Activated CD4-positive, alpha-beta T cell treated with anti-CD3 and anti-CD28 coated beads for 48 hours (primary cell): ENCODE measurements around the gene FKBP8.
"Not testable (repeated sequence)": the region's sequence is repeated elsewhere in the genome, so short reads cannot be mapped to it uniquely, and the experiment has no call there.

ENCODE experiments used
- DNase-seq: peaks from one replicate; pipeline ENCODE4 v3.0.0-alpha.2; 2020

The FKBP8 gene

GRCh38 chr19:18558202-18558555 is 14.8 kb upstream of the FKBP8 start:
- DNase-seq = no peak

- peak; percentile 99 for DNase-seq
Observed at GRCh38 chr19:18557411-18558201, 14.2 kb upstream of the FKBP8 start, which contains the start of gene KXD1. KXD1 (plus strand) TSS chr19:18557870; CDS start chr19:18562057, 4,187 bp downstream.

GRCh38 chr19:18551631-18552030 is 8.3 kb upstream of the FKBP8 start:
- DNase-seq = no peak

DNA sequence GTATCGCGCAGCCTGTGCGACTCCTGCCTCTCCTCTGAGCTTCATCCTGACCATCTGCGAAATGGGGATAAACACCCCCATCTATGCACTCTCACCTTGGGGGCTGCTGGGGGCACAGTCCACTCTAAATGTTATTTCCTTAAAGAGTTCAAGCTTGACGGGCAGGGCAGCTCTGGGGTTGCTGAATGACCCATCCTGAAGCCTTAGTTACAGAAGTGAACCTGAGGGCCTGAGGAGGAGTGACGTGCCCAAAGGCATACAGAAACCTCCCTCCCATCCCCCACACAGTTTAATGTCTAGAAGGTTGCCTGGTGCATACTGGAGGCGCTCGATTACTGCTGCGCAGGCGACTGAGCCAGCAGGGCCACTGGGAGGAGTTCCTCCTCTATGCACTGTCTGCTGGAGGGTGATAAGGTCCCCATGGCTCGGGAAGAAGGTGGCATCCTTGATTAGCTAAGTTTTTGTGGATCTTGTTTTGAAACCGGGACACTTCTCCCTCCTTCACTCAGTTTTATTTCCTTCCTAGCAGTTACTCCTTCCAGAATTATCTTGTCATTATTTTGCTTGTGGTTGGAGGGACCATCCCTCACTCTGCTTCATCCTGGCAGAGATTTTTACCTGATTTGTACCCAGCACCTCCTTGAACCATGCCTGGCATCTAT is 572 bp upstream of the FKBP8 start:
- DNase-seq = peak; percentile 86

DNA sequence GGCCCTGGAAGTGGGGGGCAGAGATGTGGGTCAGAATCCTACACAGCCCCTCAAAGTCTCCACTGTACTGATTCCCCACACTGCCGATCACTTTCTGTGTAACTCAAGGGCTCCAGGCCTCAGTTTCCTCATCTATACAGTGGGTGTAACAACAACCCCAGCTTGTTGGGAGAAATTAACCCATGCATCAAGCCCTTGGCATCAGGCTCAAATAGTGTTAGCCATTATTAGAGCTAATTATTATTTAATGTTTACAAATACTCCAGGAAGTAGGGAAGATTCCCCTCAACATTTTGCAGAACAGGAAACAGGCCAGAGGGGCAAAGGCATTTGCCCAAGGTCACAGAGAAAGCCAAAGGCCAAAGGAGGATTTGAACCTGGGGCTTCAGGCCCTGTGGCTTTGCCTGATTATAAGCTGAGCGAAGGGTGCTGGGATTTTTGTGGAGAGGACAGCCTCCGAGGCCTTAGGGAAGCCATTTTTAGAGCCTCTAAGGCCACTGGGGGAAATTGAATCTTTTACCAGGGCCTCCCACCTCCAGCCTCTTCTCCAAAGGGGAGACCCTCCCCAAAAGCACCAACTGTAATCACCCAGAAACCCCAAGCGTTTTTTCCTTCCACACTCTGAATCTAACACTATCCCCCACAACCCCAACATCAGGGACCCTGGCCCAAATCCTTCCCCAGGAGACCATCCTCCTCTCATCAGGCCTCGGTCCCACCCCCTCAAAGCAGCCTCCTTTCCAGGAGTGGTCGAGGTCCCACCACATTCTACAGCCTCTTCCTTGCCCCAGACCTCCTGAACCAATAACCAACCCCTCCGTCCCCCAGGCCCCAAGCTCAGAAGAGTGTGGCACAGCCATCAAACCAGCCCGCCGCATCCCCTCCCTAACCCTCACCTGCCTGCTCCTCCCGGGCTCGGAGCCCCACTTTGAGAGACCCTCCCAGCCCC is 1.1 kb downstream of the FKBP8 start:
- DNase-seq = no peak

DNA sequence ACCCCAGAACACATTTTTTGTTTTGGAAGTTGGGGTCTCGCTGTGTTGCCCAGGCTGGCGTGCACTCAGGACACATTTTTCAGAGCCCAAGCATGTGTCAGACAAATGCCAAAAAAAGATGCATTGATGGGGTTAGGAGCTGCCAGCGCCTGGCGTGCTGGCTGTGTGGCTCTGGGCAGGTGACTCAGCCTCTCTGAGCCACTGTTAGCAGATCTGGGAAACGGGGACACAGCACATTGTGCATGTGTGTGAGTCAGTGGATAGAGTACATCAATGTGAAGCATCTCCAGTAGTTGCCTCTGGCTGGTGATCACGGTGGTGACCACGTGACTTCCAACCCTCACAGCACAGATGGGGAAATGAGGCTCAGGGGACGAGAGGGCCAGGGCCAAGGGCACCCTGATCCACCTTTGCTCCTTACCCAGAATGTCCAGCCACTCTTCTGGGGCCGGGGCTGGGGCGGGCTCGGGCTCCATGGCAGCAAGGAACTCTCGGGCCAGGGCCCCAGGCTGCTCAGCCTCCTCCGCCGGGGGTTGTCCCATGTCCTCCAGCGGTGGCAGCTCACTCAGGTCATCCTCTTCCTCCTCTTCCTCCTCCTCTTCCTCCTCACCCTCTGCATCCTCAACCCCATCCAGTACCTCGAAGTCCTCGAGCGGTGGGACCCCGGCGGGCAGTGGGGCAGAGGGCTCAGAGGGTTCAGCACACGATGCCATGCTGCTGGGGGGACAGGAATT is 1.9 kb downstream of the FKBP8 start:
- DNase-seq = peak; percentile 54

DNA sequence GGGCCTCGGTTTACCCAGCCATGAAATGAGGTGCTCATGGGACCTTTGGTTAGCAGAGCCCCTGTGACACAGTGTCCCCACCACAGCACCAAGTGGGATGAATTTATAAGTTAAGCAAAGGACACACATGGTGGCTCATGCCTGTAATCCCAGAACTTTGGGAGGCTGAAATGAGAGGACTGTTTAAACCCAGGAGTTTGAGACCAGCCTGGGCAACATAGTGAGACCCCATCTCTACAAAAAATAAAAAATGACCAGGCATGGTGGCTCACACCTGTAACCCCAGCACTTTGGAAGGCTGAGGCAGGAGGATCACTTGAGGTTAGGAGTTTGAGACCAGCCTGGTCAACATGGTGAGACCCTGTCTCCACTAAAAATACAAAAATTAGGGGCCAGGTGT is 3.2 kb downstream of the FKBP8 start:
- DNase-seq = not testable (repeated sequence)

- no peak for DNase-seq
Observed at GRCh38 chr19:18539372-18539771, 4.0 kb downstream of the FKBP8 start.

DNA sequence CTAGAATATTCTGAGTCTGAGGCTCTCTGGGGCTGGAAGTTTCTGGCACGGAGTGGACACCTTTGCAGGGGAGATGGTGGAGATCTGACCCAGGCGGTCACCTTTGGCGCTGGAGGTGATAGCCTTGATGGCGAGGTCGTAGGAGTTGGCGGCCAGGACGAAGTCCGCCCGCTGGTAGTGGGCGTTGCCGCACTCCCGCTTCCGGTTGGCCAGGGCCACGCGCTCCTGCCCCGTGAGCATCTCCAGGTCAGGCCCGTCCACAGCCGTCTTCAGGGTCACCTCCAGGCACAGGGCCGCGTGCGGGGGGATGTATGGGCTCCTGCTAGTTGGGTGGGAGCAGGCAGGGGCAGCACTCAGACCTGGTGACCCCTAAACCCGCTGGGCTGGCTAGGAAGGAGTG is 5.3 kb downstream of the FKBP8 start:
- DNase-seq = no peak

- DNase-seq = no peak
Observed at GRCh38 chr19:18537431-18537830, 5.9 kb downstream of the FKBP8 start.

DNA sequence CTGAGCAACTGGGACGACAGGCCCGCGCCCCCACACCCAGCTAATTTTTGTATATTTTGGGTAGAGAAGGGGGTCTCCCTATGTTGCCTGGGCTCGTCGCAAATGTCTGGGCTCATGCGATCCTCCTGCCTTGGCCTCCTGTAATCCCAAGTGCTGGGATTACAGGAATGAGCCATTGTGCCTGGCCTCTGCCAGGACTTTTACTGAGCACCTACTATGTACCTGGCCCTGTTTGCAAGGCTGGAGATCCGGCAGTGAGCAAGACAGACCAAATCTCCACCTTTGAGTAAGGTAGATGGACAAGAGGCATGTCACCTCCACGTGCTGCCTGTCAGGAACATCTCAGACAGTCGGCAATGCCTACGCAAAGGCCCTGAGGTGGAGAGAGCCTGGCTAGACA is 6.9 kb downstream of the FKBP8 start:
- DNase-seq = no peak

DNA sequence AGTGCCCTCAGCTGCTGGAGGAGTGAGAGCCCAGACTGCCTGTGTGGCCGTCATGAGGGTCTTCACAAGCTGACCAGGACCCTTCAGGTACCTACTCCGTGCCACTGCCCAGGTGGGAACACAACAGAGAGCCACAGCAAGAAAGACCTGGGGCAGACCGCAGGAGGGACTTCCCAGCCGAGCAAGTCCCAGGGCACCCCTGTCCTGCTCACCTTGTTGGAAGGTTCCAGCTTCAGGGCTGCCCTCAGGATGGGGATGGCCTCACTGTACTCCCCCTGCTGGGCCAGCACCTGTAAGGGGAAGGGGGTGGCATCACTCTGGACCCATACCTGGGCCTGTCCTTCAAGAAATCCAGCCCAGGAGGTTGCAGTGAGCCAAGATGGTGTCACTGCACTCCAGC is 10.3 kb downstream of the FKBP8 start:
- DNase-seq = no peak

DNA sequence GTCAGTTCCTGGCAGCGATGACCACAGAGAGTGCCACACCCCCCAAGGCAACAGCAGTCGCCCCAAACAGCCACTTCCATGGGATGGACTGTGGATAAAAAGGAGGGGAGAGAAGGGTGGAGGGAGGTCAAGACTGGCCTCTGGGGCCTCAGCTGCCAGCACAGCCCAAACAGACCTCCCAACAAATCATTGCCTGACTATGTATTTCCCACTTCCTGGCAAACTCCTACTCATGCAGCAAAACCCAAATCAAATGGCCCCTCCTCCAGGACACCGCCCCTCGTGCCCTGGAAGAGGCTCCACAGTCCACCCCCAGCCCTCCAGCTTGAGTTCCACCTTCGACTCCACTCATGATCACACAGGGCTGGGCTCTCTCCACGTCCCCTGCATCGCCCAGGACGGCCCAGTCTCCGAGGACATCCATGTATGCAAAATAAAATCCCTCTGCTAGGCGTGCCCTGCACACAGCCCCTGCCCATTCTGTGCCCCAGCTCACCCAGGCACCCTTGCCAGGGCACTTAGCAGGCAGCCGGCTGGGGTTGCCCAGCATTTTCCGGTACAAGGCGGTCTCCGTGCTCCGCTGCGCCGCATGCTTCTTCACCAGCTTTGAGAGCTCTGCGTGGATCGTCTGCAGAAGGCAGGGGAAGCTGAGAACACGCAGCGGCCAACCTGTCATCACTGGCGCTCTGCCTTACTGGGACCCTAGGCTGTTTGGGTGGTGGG is 11.0 kb downstream of the FKBP8 start:
- DNase-seq = no peak

DNA sequence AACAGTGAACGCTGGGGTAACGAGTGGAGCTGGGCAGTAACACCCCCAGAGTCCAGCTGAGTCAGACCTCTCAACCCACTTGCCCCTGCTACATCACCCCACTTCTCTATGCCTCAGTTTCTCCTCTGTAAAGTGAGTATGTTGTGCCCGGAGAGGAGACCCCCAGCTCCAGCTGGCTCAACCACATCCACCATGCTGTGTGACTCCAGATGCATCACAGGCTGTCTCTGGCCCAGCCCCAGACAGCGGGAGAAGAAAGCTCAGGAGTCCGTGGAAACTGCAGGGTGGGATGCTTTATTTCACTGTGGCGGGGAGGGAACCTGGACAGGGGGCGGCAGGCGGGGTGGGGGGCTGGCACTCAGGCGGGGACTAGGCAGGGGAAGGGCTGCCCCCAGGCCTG is 11.9 kb downstream of the FKBP8 start:
- no peak for DNase-seq

DNA sequence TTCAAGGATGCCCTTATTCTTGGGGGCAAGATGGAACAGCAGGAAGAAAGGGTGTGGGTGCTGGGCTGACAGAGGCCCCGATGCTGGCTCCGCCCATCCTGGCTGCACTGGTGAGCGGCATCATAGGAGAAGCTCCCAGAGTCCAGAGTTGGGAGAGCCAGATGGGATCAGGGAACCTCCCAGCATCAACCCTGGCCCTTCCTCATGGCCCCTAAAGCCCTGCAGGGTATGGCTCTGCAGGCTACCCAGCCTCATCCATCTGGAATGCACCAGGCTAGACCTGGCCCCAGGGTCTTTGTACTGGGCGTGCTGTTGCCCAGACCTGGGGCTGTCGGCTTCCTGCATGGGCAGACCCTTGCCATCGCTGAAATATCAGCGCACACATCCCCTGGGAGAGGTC is 13.6 kb downstream of the FKBP8 start:
- DNase-seq = no peak

DNA sequence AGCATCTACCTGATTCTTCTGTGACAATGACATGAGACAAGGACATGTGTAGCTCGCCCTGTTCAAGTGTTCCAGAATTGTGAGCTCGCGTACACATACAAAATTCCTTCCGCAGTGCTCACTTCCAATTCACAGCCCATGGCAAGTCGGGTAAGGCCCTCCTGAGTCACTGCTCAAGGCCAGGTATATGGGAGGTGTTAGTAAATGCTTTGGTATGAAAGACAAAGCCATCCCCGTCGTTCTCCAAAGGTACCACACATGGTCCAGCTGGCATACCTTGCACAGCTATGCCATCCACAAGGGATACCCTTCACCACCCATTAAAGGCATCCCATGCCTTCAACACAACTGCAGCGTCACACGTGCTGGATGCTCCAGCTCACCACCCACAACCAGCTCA is 17.1 kb downstream of the FKBP8 start:
- DNase-seq = no peak

GRCh38 chr19:18523841-18524240 is 19.5 kb downstream of the FKBP8 start:
- no peak for DNase-seq

DNA sequence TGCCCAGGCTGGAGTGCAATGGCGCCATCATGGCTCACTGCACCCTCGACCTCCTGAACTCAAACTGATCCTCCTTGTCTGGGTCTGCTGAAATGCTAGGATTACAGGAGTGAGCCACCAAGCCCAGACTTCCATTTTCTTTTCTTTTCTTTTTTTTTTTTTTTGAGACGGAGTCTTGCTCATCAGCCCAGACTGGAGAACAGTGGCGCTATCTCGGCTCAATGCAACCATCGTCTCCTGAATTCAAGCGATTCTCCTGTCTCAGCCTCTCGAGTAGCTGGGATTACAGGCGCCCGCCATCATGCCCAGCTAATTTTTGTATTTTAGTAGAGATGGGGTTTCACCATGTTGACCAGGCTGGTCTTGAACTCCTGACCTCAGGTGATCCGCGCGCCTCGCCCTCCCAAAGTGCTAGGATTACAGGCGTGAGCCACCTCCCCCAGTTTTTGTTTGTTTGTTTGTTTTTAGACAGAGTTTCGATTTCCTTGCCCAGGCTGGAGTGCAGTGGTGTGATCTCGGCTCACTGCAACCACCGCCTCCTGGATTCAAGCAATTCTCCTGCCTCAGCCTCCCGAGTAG is 20.4 kb downstream of the FKBP8 start:
- DNase-seq = not testable (repeated sequence)

DNA sequence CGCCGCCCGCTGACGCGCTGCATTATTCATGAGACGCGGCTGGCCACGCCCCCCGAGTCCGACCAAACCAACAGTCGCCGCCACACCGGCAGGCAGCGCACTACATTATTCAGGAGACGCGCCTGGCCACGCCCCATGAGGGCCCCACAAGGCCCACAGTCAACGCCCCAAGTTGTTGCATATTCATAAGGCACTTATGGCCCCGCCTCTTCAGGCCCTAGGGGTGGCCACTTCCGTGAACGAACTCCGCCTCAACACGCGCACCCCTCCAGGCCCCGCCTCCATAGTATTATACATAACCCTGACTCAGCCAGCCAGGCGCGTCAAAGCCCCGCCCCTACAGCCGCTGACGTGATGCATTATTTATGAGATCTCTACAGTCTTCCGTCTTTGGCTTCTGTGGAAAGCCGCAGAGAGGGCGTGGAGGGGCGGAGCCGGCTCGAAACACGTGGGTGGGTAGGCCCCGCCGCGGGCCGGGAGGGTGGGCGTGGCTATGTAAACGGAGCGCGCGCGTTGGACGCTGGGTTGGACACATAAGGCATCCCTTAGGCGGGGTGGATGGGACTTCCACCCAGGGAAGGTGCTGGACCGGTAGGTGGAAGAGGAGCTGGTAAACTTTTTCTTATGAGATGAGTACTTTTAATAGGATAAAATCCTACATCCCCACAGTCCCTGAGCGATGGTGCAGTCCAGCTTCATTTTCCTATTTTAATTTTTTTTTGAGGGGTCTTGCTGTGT is 21.1 kb downstream of the FKBP8 start:
- peak; percentile 100 for DNase-seq

- DNase-seq = no peak
Observed at GRCh38 chr19:18521692-18522123, 21.7 kb downstream of the FKBP8 start, which contains the start of gene ELL. ELL (minus strand) TSS chr19:18522070; CDS start chr19:18522055, 15 bp downstream.
